HUES64 (cell line): ENCODE results near the gene ACAP1. TPM values are rescaled to one million over a fixed set of nuclear protein-coding genes. Genes with fewer than 3 reads are reported as not detected.

ENCODE experiments used
- H3K27ac ChIP-seq: 2 replicates; pipeline ENCODE4 v1.7.0; 2013; ENCODE audit warnings: low read depth, low read length, inconsistent platforms
- H3K27me3 ChIP-seq: 2 replicates; pipeline ENCODE4 v1.6.1; 2013; ENCODE audit warnings: mild to moderate bottlenecking, low read length; ENCODE audit not compliant: insufficient read depth
- H3K36me3 ChIP-seq: 2 replicates; pipeline ENCODE4 v1.6.1; 2013; ENCODE audit warnings: mild to moderate bottlenecking, low read length; ENCODE audit not compliant: insufficient read depth
- H3K4me1 ChIP-seq: 2 replicates; pipeline ENCODE4 v1.6.1; 2013; ENCODE audit warnings: mild to moderate bottlenecking, low read length, moderate library complexity; ENCODE audit not compliant: insufficient read depth
- H3K4me3 ChIP-seq: 2 replicates; pipeline ENCODE4 v1.5.1; 2013; ENCODE audit warnings: mild to moderate bottlenecking, low read length, moderate library complexity
- H3K9ac ChIP-seq: 2 replicates; pipeline ENCODE4 v1.6.1; 2013; ENCODE audit warnings: mild to moderate bottlenecking, low read depth, low read length
- H3K9me3 ChIP-seq: 2 replicates; pipeline ENCODE4 v1.6.1; 2013; ENCODE audit warnings: low read depth, low read length; ENCODE audit not compliant: insufficient read depth
- WGBS: fragments of 150-250, 120-280 bp; methylation state at CpG from one replicate; pipeline ENCODE4 v1.1.7; 2013; ENCODE audit warnings: missing lambda C conversion rate; 5-methylcytosine and 5-hydroxymethylcytosine counted together
- polyA plus RNA-seq, 2 experiments: library from polyadenylated mRNA; stranded (reverse); fragments of 50-300 nt; gene quantifications; one replicate each; pipeline ENCODE4 v1.2.3, GENCODE V29; 2013

Gene ACAP1, protein sequence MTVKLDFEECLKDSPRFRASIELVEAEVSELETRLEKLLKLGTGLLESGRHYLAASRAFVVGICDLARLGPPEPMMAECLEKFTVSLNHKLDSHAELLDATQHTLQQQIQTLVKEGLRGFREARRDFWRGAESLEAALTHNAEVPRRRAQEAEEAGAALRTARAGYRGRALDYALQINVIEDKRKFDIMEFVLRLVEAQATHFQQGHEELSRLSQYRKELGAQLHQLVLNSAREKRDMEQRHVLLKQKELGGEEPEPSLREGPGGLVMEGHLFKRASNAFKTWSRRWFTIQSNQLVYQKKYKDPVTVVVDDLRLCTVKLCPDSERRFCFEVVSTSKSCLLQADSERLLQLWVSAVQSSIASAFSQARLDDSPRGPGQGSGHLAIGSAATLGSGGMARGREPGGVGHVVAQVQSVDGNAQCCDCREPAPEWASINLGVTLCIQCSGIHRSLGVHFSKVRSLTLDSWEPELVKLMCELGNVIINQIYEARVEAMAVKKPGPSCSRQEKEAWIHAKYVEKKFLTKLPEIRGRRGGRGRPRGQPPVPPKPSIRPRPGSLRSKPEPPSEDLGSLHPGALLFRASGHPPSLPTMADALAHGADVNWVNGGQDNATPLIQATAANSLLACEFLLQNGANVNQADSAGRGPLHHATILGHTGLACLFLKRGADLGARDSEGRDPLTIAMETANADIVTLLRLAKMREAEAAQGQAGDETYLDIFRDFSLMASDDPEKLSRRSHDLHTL
- polyA plus RNA-seq (2013, experiment 1 of 2), result 10.5 TPM
- 8.9 TPM for polyA plus RNA-seq (2013, experiment 2 of 2)

DNA sequence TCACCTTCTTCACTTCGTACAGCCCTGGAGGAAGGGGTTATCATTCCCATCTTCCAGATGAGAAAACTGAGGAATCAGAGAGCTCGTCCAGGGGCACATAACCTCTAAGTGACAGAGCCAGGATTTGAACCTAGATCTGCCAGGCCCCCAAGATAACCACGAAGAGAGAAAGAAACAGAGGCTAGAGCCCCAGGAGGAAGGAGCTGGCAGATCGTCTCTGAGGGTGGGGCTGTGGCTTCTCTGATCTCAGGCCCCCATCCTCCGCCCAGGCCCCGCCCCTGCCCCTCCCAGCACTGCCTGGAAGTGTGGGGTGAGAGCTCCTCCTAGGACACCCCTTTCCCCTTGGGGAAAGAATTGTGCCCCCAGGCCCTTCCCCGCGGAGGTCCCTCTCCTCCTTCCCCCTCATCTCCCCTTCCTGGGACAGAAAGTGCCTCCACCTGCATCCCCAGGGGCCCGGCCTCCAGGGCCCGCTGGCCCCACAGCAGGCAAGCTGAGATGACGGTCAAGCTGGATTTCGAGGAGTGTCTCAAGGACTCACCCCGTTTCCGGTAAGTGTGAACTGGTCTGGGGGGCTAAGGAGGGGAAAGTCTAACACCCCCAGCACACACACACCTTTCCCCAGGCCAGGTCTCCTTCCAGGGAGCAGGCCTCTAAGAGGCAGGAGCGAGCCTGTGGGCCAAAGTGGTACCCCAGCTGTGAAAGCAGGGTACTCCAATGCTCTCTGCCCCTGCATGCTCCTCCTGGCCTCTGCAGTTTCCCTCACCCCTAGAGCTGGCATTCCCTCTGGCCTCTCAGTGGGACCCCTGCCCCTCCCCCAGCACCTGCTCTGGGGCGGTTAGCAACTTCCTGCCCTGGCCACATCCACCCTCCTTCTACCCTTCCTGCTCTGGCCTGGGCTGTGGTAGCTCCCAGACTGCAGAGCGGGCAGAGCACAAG lies at the start of gene ACAP1:
Gene ACAP1, plus strand, starts transcription at position 290 of the 936 bp plus-strand sequence. Its CDS starts 206 bp downstream, at position 496.
- Histone ChIP-seq H3K4me1 (peaks cover 16% of the 10 kb centered on the region), H3K27me3 (no peaks in the 10 kb centered on the region), H3K4me3 (peak within 1 kb of the TSS; percentile 25), H3K36me3 (no peaks in the 10 kb centered on the region), H3K9ac (peak within 1 kb of the TSS; percentile 28), H3K27ac (peak within 1 kb of the TSS; percentile 71), H3K9me3 (no peaks in the 10 kb centered on the region)
- WGBS, result 56% methylated on average over 16 of the region's 17 CpGs

DNA sequence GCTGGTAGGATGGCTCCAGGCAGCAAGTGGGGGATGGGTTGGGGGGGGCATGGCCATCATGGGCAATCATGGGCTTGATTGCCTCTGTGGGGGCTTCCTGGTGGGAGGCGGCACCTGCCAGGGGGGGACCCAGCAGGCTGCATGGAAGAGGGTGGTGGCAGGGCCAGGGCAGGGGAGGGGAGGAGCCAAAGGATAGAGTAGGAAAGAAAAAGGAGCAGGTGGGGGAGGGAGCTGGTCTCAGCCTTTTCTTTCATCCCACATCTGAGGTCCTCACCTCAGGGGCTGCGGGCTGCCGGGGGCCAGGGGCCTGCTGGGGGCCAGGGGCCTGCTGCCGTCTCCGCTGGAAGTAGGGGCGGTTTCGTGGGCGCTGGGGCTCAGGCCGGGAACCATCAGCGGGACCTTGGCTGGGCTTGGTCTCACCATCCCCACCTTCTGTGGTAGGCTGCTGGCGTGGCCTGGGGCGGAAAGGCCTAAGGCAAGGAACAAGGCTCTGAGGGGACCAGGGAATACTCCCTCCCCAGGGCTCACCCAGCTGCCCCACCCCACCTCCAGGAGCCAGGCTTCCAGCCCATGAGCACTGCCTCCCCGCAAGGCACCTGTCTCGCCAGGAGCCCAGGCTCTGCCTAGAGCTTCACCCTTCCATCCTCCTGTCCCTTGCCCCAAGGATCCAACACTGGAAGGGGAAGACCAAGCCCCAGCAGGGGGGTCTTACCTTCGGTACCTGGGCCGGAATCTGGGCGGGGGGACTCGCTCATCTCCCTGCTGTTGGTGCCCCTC lies 46.9 kb upstream of the ACAP1 start:
- Histone ChIP-seq H3K36me3 (peaks cover 2% of the 10 kb centered on the region; the same call in 1 of the 2 replicates), H3K27me3 (peaks cover 20% of the 10 kb centered on the region), H3K9ac (no peak overlapping the region), H3K4me1 (0 out of 2 replicates have a peak, but pooled peaks cover 10% of the 10 kb centered on the region), H3K4me3 (no peak overlapping the region), H3K9me3 (no peaks in the 10 kb centered on the region), H3K27ac (no peak overlapping the region)
- 77% methylated on average over 18 of the region's 18 CpGs for WGBS

DNA sequence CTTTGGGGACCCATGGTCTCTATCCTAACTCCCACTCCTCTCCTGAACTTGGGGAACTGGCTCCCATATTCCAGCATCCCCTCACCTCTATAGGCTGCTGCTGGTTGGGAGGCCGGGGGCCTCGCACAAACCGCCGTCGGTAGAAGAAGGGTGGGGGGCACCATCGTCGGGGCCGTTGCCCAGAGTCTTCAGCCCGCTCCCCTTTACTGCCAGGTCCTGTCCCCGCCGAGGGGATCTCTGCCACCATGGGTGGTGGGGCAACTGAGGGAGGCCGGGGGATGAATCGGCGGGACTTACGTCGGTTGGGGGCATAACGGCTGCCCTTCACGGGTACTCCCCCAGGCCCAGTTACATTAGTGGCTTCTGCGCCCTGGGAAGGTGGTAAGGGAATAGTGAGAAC lies 46.2 kb upstream of the ACAP1 start:
- Histone ChIP-seq H3K27ac (no peak overlapping the region), H3K9ac (no peak overlapping the region), H3K9me3 (no peaks in the 10 kb centered on the region), H3K27me3 (peaks cover 25% of the 10 kb centered on the region), H3K36me3 (no peaks in the 10 kb centered on the region; the same call in 1 of the 2 replicates), H3K4me3 (no peak overlapping the region), H3K4me1 (0 out of 2 replicates have a peak, but pooled peaks cover 10% of the 10 kb centered on the region)
- WGBS, result 94% methylated on average over 18 of the region's 19 CpGs

DNA sequence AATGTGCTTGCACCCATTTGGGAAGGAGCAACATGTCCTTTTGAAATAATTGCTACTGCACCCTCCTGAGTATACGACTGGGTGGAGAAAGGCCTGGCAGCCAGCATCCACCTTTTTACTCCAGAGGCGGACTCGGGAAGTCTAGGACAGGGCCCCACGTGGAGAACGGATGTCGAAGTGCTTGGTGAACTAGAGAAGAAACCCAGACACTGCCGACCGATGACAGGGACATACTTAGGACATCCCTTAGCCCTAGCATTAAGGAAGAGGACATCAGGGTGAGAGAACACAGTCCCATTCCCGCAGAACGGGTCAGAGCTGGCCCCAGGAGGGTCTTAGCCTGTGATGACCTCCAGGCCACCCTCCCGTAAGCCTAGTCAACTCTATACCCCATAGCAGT lies 45.6 kb upstream of the ACAP1 start:
- 0 out of 2 replicates have a peak, but pooled peaks cover 10% of the 10 kb centered on the region for H3K4me1 ChIP-seq
- H3K4me3 ChIP-seq, result no peak overlapping the region
- no peak overlapping the region for H3K27ac ChIP-seq
- H3K27me3 ChIP-seq, result peaks cover 30% of the 10 kb centered on the region
- no peaks in the 10 kb centered on the region for H3K9me3 ChIP-seq
- 88% methylated on average over 11 of the region's 11 CpGs for WGBS
- H3K9ac ChIP-seq, result no peak overlapping the region
- no peaks in the 10 kb centered on the region; the same call in 1 of the 2 replicates for H3K36me3 ChIP-seq

DNA sequence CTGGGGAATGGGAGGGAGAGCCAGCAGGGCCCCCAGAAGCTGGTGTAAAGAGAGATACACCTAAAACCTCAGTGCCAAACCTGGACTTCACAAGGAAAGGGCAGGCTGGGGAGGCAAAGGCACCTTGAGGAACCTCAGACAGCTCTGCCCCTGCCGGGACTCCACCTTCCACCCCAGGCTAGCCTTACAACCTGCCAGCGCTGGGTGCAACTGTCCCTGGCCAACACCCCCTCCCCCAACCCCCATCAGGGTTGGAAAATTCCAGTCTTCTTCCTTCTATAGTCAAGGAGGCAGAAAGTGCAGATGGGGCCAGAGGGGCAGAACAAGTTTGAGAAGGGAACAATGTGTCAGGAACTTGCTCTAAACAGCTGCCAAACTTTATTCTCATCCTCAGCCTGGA lies 44.1 kb upstream of the ACAP1 start:
- no peak overlapping the region for H3K9ac ChIP-seq
- 90% methylated on average over 2 of the region's 2 CpGs for WGBS
- H3K4me3 ChIP-seq, result no peak overlapping the region
- H3K4me1 ChIP-seq, result 0 out of 2 replicates have a peak, but pooled peaks cover 10% of the 10 kb centered on the region
- no peaks in the 10 kb centered on the region for H3K36me3 ChIP-seq
- peaks cover 43% of the 10 kb centered on the region for H3K27me3 ChIP-seq
- no peaks in the 10 kb centered on the region for H3K9me3 ChIP-seq
- H3K27ac ChIP-seq, result no peak overlapping the region

DNA sequence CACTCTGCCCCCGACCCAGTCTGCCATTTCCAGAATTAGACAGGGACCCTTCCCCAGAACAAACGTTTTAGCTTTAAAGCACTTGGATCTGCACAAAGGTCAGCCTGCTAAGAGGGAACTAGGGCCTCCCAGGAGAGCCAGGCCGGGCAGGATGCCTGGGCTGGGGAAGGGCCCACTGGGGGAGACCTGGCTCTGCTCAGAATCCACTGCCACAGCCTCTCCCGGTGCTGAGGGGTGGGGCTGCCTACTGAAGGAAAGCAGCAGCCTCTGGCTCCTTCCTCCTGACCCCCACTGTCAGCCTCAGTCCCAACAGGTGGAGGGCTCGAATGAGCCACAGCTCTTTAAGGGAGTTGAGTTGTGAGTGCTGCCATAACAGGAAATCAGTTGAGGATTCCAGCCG lies 43.6 kb upstream of the ACAP1 start:
- Histone ChIP-seq H3K9me3 (no peaks in the 10 kb centered on the region), H3K4me3 (no peak overlapping the region), H3K27ac (no peak overlapping the region), H3K9ac (no peak overlapping the region), H3K36me3 (no peaks in the 10 kb centered on the region), H3K4me1 (0 out of 2 replicates have a peak, but pooled peaks cover 10% of the 10 kb centered on the region), H3K27me3 (peaks cover 44% of the 10 kb centered on the region)
- 68% methylated on average over 4 of the region's 6 CpGs for WGBS

DNA sequence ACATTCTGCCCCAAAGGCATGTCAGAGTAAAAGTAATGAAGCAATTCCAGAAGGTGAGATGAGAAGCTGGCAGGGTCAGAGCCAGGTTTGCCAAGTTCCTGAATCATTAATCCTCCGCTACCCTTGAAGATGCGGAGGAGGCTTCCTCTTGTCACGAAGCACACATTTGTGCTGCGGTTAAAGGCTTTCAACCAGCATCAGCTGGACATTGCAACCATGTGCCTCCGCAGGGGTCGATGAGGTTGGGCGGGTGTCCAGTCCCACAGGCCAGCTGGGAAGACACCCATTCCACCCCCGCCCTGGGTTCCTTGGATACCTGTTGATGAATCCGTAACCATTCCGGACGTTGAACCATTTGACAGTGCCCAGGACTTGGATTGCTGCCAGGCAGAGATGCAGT lies 43.2 kb upstream of the ACAP1 start:
- H3K27ac ChIP-seq, result no peak overlapping the region
- H3K4me3 ChIP-seq, result no peak overlapping the region
- WGBS, result 92% methylated on average over 11 of the region's 11 CpGs
- no peaks in the 10 kb centered on the region for H3K9me3 ChIP-seq
- no peaks in the 10 kb centered on the region for H3K36me3 ChIP-seq
- H3K9ac ChIP-seq, result no peak overlapping the region
- H3K4me1 ChIP-seq, result 0 out of 2 replicates have a peak, but pooled peaks cover 10% of the 10 kb centered on the region
- peaks cover 44% of the 10 kb centered on the region for H3K27me3 ChIP-seq

DNA sequence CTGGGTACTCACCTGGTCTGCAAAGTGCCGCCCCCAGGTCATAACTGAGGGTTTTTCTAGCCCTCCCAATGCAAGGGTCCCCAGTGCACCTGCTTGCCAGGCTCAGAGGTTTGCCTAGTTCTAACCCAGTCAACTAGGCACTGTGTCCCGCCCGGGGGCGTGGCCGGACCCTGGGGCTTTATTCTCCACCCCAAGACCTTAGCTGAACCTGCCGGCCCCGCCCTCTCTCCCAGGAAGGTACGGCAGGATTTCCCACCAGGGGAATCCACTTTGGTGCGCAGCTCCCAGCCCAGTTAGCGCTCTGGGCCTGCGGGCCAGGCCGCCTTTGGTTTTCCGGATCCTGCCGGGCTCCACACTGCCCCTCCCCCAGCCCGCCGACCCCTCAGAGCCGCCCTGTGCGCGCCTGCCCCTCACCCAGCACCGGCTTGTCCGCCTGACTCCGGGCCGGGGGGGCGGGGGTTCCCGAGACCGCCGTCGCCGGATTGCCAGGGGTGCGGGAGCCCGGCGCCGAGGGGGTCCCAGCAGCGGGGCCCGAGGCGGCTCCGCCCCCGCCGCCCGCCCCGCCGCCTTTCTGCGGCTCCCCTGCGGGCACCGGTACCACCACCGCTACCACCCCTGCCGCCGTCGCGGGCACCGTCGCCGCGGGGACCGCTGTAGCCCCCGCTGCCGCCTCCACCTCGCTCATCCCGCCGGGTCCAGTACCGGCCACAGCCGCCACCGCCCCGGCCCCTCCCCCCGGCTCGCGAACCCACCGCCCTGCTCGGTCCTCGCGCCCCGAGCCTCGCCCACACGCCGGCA lies 42.3 kb upstream of the ACAP1 start:
- Histone ChIP-seq H3K36me3 (no peaks in the 10 kb centered on the region), H3K27me3 (peaks cover 47% of the 10 kb centered on the region), H3K9me3 (no peaks in the 10 kb centered on the region), H3K4me3 (peak overlapping the region; percentile 47), H3K27ac (peak overlapping the region; percentile 77; the same call in 1 of the 2 replicates), H3K9ac (no peak overlapping the region; the same call in 1 of the 2 replicates), H3K4me1 (0 out of 2 replicates have a peak, but pooled peaks cover 10% of the 10 kb centered on the region)
- 2% methylated on average over 75 of the region's 75 CpGs for WGBS

DNA sequence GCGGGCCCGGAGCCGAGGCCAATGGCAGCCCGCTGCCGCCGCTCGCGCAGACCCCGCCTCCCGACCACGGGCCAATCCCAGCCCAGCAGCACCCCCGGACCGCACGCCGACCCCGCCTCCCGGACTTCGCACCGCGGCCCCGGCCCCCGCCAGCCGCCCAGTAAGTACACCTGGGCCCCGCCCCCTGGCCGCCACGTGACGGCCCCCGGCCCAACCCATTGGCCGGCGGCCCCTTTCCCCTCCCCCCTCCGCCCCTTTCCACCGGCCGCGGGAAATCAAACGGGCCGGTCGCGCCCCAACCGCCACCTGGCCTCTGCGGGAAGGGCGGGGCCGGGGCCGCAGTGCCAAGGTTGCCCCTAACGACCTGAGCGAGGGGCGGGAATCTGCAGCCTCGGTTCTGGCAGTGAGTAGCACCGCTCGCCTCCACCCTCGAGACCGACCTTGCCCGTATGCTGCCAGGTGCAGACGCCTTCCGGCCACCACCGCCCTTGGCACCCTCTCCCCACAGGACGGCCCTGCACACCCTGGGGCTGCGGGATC lies 41.6 kb upstream of the ACAP1 start, which contains the start of gene YBX2:
Gene YBX2, minus strand, starts transcription at position 26 of the 540 bp plus-strand sequence. CDS start 139 bp downstream, outside the sequence.
- Histone ChIP-seq H3K9me3 (no peaks in the 10 kb centered on the region), H3K27ac (peak within 1 kb of the TSS; percentile 77; the same call in 1 of the 2 replicates), H3K4me3 (peak within 1 kb of the TSS; percentile 60), H3K36me3 (no peaks in the 10 kb centered on the region), H3K9ac (no peak within 1 kb of the TSS; the same call in 1 of the 2 replicates), H3K27me3 (peaks cover 47% of the 10 kb centered on the region), H3K4me1 (0 out of 2 replicates have a peak, but pooled peaks cover 10% of the 10 kb centered on the region)
- 2% methylated on average over 57 of the region's 57 CpGs for WGBS
